Lung (tissue), 12 donors: Measurements from ENCODE around the gene ALKBH3. TPM values are rescaled to one million over a fixed set of nuclear protein-coding genes. Genes with fewer than 3 reads are reported as not detected.

Source experiments
- ATAC-seq: fragments of 200-7000 bp; cut with Tn5 transposase; one replicate; pipeline ENCODE4 v1.9.1; 2020; ENCODE audit warnings: moderate number of reproducible peaks; ENCODE audit not compliant: insufficient read depth, low FRiP score
- DNase-seq, 3 donors: peaks; one replicate each; pipeline ENCODE4 v3.0.0-alpha.2; 2013 to 2017
- H3K27ac ChIP-seq, 2 donors: one replicate each; pipeline ENCODE4 v1.5.1; 2013; ENCODE audit warnings: mild to moderate bottlenecking in 2 of 2, moderate library complexity in 2 of 2, control low read depth in 1 of 2, inconsistent platforms in 1 of 2, low read depth in 1 of 2, low read length in 1 of 2
- H3K27me3 ChIP-seq, 3 donors: one replicate each; pipeline ENCODE4 v1.5.1; 2013; ENCODE audit warnings: low read length in 2 of 3; ENCODE audit not compliant: control insufficient read depth in 3 of 3, insufficient read depth in 3 of 3
- H3K36me3 ChIP-seq, 4 donors: one replicate each; pipeline ENCODE4 v1.5.1; 2013; ENCODE audit warnings: low read length in 4 of 4, mild to moderate bottlenecking in 1 of 4, moderate library complexity in 1 of 4; ENCODE audit not compliant: control insufficient read depth in 4 of 4, insufficient read depth in 4 of 4
- H3K4me1 ChIP-seq, 5 donors: one replicate each; pipeline ENCODE4 v1.5.1; 2013; ENCODE audit warnings: low read length in 5 of 5, mild to moderate bottlenecking in 2 of 5, moderate library complexity in 1 of 5; ENCODE audit not compliant: control insufficient read depth in 5 of 5, insufficient read depth in 5 of 5
- H3K4me3 ChIP-seq: one replicate; pipeline ENCODE4 v1.5.1; 2013; ENCODE audit warnings: mild to moderate bottlenecking, control low read depth, moderate library complexity
- H3K9ac ChIP-seq, 2 donors: one replicate each; pipeline ENCODE4 v1.5.1; 2013; ENCODE audit warnings: low read length in 2 of 2, control low read depth in 1 of 2; ENCODE audit not compliant: insufficient read depth in 1 of 2
- H3K9me3 ChIP-seq, 4 donors: one replicate each; pipeline ENCODE4 v1.5.1; 2013; ENCODE audit warnings: low read length in 3 of 4, mild to moderate bottlenecking in 1 of 4, moderate library complexity in 1 of 4; ENCODE audit not compliant: control insufficient read depth in 4 of 4, insufficient read depth in 3 of 4
- CTCF ChIP-seq: IDR thresholded peaks from 2 replicates; pipeline ENCODE4 v1.5.1; 2012; ENCODE audit warnings: mild to moderate bottlenecking; ENCODE audit errors: control extremely low read depth, extremely low read depth
- WGBS, 2 donors: extraction: QIAGEN DNeasy Blood & Tissue Kit; methylation state at CpG; one replicate each; pipeline ENCODE4 v1.1.7; 2013; 5-methylcytosine and 5-hydroxymethylcytosine counted together
- polyA plus RNA-seq, 2 donors: library from polyadenylated mRNA; stranded (reverse); fragments of 200-250 nt; gene quantifications; one replicate each; pipeline ENCODE4 v1.2.1, GENCODE V29; 2013
- total RNA-seq, 2 donors: library from RNA; depleted of rRNA in 1 of 2; stranded (reverse); fragments of >200 nt in 1 of 2; gene quantifications; one replicate each; pipeline ENCODE4 v1.2.1, GENCODE V29; 2014 to 2021
- donor health status: control.
- donor health status: control.
- donor health status: Bipolar disorder and iron deficiency.
- donor health status: healthy.
- donor health status: DM: yes; HTN: yes; CAD: no.

The ALKBH3 gene
- total and polyA plus RNA-seq, 4 donors = 22.6 to 43.7 (median 33.2) TPM

- Histone ChIP-seq H3K9me3 (no peaks in the 10 kb centered on the region), H3K36me3 (no peaks in the 10 kb centered on the region), H3K4me1 (peaks cover 0 to 91% (median 35%) of the 10 kb centered on the region in 5 donors), H3K9ac (peak overlapping the region in 1 of 2 donors; percentile 7), H3K27me3 (no peaks in the 10 kb centered on the region), H3K27ac (no peak overlapping the region), H3K4me3 (no peak overlapping the region)
- ATAC-seq (no peak), DNase-seq (peak; percentile 31 to 74 (median 60))
- no peak for TF ChIP-seq CTCF
- WGBS, 2 donors = 50 to 66% methylated on average over 10 of the region's 10 CpGs
Measured at GRCh38 chr11:43930868-43931716, 50.5 kb downstream of the ALKBH3 start.

- ATAC-seq (no peak), DNase-seq (peak; percentile 69 to 86 (median 83))
- H3K27ac ChIP-seq = no peak overlapping the region
- H3K4me3 ChIP-seq = no peak overlapping the region
- no peaks in the 10 kb centered on the region for H3K36me3 ChIP-seq
- peaks cover 0 to 86% (median 35%) of the 10 kb centered on the region in 5 donors for H3K4me1 ChIP-seq
- no peaks in the 10 kb centered on the region for H3K27me3 ChIP-seq
- no peak overlapping the region for H3K9ac ChIP-seq
- H3K9me3 ChIP-seq = no peaks in the 10 kb centered on the region
- 82 to 83% methylated on average over 4 of the region's 4 CpGs for WGBS, 2 donors
- no peak for TF ChIP-seq CTCF
Measured at GRCh38 chr11:43931717-43932039, 51.0 kb downstream of the ALKBH3 start.

GRCh38 chr11:43933226-43933607 lies 52.6 kb downstream of the ALKBH3 start:
- H3K27ac ChIP-seq = no peak overlapping the region
- no peak for ATAC-seq
- H3K9me3 ChIP-seq = no peaks in the 10 kb centered on the region
- H3K4me3 ChIP-seq = no peak overlapping the region
- DNase-seq = peak in 1 of 3 donors; percentile 36
- H3K36me3 ChIP-seq = no peaks in the 10 kb centered on the region
- H3K9ac ChIP-seq = peak overlapping the region in 1 of 2 donors; percentile 77
- TF ChIP-seq CTCF = no peak
- 90 to 96% methylated on average over 1 of the region's 1 CpG for WGBS, 2 donors
- peaks cover 0 to 77% (median 35%) of the 10 kb centered on the region in 5 donors for H3K4me1 ChIP-seq
- H3K27me3 ChIP-seq = no peaks in the 10 kb centered on the region
